ENCODE data around the gene DAGLA. TPM values are rescaled to one million over a fixed set of nuclear protein-coding genes. Genes with fewer than 3 reads are reported as not detected.

The DAGLA gene
- total RNA-seq, 1 experiment from 2014 or later = 4.5 TPM

GRCh38 chr11:61752925-61753521, 72.8 kb downstream of the DAGLA start:
- Histone ChIP-seq H2BK5ac (ENCODE audit: insufficient read length, low read length) (no peak overlapping the region), H2AK5ac (ENCODE audit: insufficient read length, low read length) (no peak overlapping the region), H3K23me2 (ENCODE audit: insufficient read length, low read depth, low read length, poor library complexity, severe bottlenecking) (peaks cover 5% of the 10 kb centered on the region), H2AFZ (ENCODE audit: low read length) (no peak overlapping the region), H4K8ac (replicated peaks; ENCODE audit: insufficient read length, low read depth, low read length) (no peak overlapping the region), H3K9me3 (ENCODE audit: control insufficient read depth, low read depth, low read length) (no peaks in the 10 kb centered on the region), H3K18ac (ENCODE audit: insufficient read length, low read depth, low read length) (no peak overlapping the region), H3K23ac (ENCODE audit: insufficient read length, low read depth, low read length) (no peak overlapping the region), H3K4me1 (ENCODE audit: insufficient read depth, low read length) (peaks cover 6% of the 10 kb centered on the region; the same call in 1 of the 2 replicates), H3T11ph (ENCODE audit: low read length) (no peak overlapping the region), H3K9ac (ENCODE audit: extremely low read depth, insufficient read length, low read length) (no peak overlapping the region), H2BK120ac (ENCODE audit: low read depth, low read length, poor library complexity, severe bottlenecking) (no peak overlapping the region), H2BK15ac (ENCODE audit: low read depth, low read length) (no peak overlapping the region), H3K56ac (ENCODE audit: insufficient read length, low read depth, low read length) (no peak overlapping the region), H3K79me1 (ENCODE audit: insufficient read depth, low read depth, low read length, poor library complexity, severe bottlenecking) (no peaks in the 10 kb centered on the region), H2BK20ac (ENCODE audit: low read depth, low read length, poor library complexity, severe bottlenecking) (no peak overlapping the region), H4K5ac (ENCODE audit: insufficient read length, low read depth, low read length) (no peak overlapping the region), H3K14ac (ENCODE audit: insufficient read depth, low read length) (peak overlapping the region; percentile 71), H3K27me3 (ENCODE audit: insufficient read depth, low read length) (peaks cover 8% of the 10 kb centered on the region; the same call in 1 of the 2 replicates), H4K20me1 (ENCODE audit: control insufficient read depth, insufficient read depth, insufficient read length) (no peaks in the 10 kb centered on the region), H2BK12ac (ENCODE audit: insufficient read length, low read depth, low read length) (no peak overlapping the region), H3K27ac (ENCODE audit: insufficient read length, low read depth, low read length) (no peak overlapping the region), H3K4ac (ENCODE audit: low read depth, low read length) (no peak overlapping the region), H3K4me2 (ENCODE audit: insufficient read depth, insufficient read length, low read length) (peak overlapping the region; percentile 49), H3K79me2 (ENCODE audit: insufficient read depth, low read length) (no peaks in the 10 kb centered on the region), H4K91ac (ENCODE audit: insufficient read length, low read depth, low read length) (no peak overlapping the region)
- H3K36me3 Mint-ChIP-seq (ENCODE audit: insufficient read depth in 1 of 3, low read depth in 3 of 3) = no peaks in the 10 kb centered on the region
- TF ChIP-seq CTCF (conservative IDR thresholded peaks at IDR 0.05) = no peak
- peaks cover 38% of the 10 kb centered on the region for H3K27me3 Mint-ChIP-seq (ENCODE audit: low read depth)
- H3K9me3 Mint-ChIP-seq = peaks cover 0 to 3% of the 10 kb centered on the region in 2 experiments; a peak in 1 of 5 replicates
- WGBS (ENCODE audit: extremely low coverage, insufficient read length, low lambda C conversion rate) = no CpG with 5 or more reads among the region's 17 CpGs
- no peak overlapping the region; a peak in 1 of 7 replicates for H3K27ac Mint-ChIP-seq
- H3K4me1 Mint-ChIP-seq = peaks cover 56 to 69% of the 10 kb centered on the region in 2 experiments
- H3K4me3 Mint-ChIP-seq = peak overlapping the region; percentile 69 to 86
- no peak for DNase-seq

Data from H9 (cell line).